Muscle of leg (tissue), 11 donors: ENCODE measurements around the gene DCLRE1C. TPM values are rescaled to one million over a fixed set of nuclear protein-coding genes. Genes with fewer than 3 reads are reported as not detected.

ENCODE experiments used
- DNase-seq: peaks from one replicate; pipeline ENCODE4 v3.0.0; 2013
- H3K27ac ChIP-seq: one replicate; pipeline ENCODE4 v1.5.1; 2013; ENCODE audit warnings: mild to moderate bottlenecking, low read length, control low read depth
- H3K27me3 ChIP-seq: one replicate; pipeline ENCODE4 v1.6.1; 2013; ENCODE audit warnings: low read length; ENCODE audit not compliant: control insufficient read depth, insufficient read depth
- H3K36me3 ChIP-seq: one replicate; pipeline ENCODE4 v1.6.1; 2013; ENCODE audit warnings: low read length; ENCODE audit not compliant: control insufficient read depth, insufficient read depth
- H3K4me1 ChIP-seq: one replicate; pipeline ENCODE4 v1.6.1; 2013; ENCODE audit warnings: low read length; ENCODE audit not compliant: control insufficient read depth, insufficient read depth
- H3K4me3 ChIP-seq: one replicate; pipeline ENCODE4 v1.5.1; 2013; ENCODE audit warnings: low read length, control low read depth
- H3K9me3 ChIP-seq: replicated peaks from 2 replicates; pipeline ENCODE4 v1.6.1; 2013; ENCODE audit warnings: low read depth, low read length; ENCODE audit not compliant: control insufficient read depth
- WGBS: methylation state at CpG from one replicate; pipeline ENCODE4 v1.1.5; 2013; ENCODE audit warnings: missing lambda C conversion rate; ENCODE audit not compliant: insufficient coverage; 5-methylcytosine and 5-hydroxymethylcytosine counted together
- polyA plus RNA-seq, 8 donors: library from polyadenylated mRNA; unstranded; fragments of 120-200 nt; gene quantifications; one replicate each; pipeline versions ENCODE4 v1.2.1 to v1.2.3, GENCODE V29; 2013; ENCODE audit warnings: inconsistent platforms in 1 of 8, low replicate concordance in 1 of 8; ENCODE audit not compliant: insufficient read length in 8 of 8, insufficient read depth in 1 of 8
- total RNA-seq: library from RNA; stranded (reverse); fragments of 120-200 nt; gene quantifications from one replicate; pipeline ENCODE4 v1.2.4, GENCODE V29; 2013

DCLRE1C gene
- total and polyA plus RNA-seq, 9 donors: 6.5 to 10.8 (median 7.5) TPM

DNA sequence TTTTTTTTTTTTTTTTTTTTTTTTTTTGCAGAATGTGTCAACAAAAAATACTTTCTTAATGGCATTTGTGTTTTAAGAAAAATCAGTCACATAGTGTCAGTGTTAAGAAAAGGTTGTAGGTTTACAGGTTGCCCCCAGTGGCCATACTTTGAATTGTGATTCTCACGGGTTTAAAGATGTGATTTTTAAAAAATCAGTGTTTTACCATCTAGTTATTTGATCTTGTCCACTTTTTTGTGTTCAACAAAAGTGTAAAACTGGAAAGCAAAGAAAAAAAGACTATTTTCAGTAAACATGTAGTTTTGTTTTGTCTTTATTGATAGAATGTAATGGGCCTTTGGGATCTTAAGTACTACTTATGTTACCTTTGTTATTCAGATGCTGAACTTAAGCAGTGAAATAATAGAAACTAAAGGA is 49.6 kb downstream of the DCLRE1C start:
- Histone ChIP-seq H3K36me3 (peaks cover 24% of the 10 kb centered on the region), H3K27me3 (no peaks in the 10 kb centered on the region), H3K4me3 (no peak overlapping the region), H3K27ac (no peak overlapping the region), H3K4me1 (no peaks in the 10 kb centered on the region), H3K9me3 (peaks cover 3% of the 10 kb centered on the region)
- WGBS: no CpG with 5 or more reads among the region's 1 CpG
- DNase-seq: peak; percentile 11

DNA sequence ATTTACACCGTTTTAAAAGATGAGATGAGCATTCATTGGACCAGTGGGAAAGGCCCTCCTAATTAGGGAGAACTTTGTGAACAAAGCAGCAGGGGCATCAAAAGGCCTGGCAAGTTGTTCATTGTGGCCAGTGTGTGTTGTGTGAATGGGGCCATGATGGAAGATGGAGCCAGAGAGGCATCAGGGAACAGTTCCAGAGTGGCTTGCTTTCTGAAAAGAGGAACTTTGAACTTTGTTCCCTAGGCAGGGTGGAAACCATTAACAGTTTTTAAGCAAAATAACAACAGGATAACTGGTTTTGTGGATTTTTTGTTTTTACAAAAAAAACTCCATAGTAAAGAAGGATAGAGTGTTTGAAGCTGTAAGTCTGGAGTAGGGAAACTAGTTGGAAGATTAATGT is 62.7 kb downstream of the DCLRE1C start:
- H3K27ac ChIP-seq: no peak overlapping the region
- DNase-seq: no peak
- no peaks in the 10 kb centered on the region for H3K4me1 ChIP-seq
- no peaks in the 10 kb centered on the region for H3K9me3 ChIP-seq
- H3K36me3 ChIP-seq: peaks cover 5% of the 10 kb centered on the region
- 88% methylated on average over 1 of the region's 1 CpG for WGBS
- no peak overlapping the region for H3K4me3 ChIP-seq
- no peaks in the 10 kb centered on the region for H3K27me3 ChIP-seq

DNA sequence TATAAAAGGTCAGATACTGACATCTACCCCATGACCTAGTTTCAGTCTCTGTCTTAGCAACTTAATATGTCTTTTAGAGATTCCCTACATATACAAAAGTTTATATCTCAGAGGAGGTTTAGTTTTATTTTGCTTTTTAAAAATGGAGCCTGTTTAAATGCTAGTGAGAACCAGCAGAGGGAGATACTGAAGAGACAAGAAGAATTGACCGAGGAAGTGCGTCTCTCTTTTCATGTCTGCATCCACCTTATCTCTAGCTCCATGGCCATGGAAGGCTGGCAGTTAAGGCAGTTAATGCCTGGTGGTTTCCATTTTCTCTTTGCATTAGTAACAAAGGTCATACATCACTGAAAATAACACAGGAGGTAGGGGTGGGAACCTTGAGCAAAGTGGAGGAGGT is 64.6 kb downstream of the DCLRE1C start:
- peaks cover 7% of the 10 kb centered on the region for H3K36me3 ChIP-seq
- no peaks in the 10 kb centered on the region for H3K4me1 ChIP-seq
- H3K27ac ChIP-seq: no peak overlapping the region
- H3K9me3 ChIP-seq: no peaks in the 10 kb centered on the region
- no peak for DNase-seq
- H3K4me3 ChIP-seq: no peak overlapping the region
- H3K27me3 ChIP-seq: no peaks in the 10 kb centered on the region
- no CpG with 5 or more reads among the region's 2 CpGs for WGBS

DNA sequence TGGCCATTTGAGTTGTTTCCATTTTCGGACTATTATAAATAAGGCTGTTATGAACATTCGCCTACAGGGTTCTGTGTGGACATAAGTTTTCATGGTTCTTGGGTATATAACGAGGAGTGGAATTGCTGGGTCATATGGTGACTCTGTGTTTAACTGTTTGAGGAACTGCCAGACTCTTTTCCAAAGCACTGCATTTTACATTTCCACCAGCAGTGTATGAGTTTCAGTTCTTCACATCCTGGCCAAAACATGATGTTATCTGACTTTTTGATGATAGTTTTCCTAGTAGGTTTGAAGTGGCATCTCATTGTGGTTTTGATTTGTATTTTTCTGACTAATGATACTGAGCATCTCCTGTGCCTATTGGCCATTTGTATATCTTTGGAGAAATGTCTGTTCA is 69.8 kb downstream of the DCLRE1C start:
- H3K4me1 ChIP-seq: peaks cover 7% of the 10 kb centered on the region
- H3K36me3 ChIP-seq: peaks cover 7% of the 10 kb centered on the region
- H3K27ac ChIP-seq: no peak overlapping the region
- H3K27me3 ChIP-seq: no peaks in the 10 kb centered on the region
- H3K9me3 ChIP-seq: no peaks in the 10 kb centered on the region
- DNase-seq: peak; percentile 5
- WGBS: no CpG with 5 or more reads among the region's 3 CpGs
- H3K4me3 ChIP-seq: no peak overlapping the region

DNA sequence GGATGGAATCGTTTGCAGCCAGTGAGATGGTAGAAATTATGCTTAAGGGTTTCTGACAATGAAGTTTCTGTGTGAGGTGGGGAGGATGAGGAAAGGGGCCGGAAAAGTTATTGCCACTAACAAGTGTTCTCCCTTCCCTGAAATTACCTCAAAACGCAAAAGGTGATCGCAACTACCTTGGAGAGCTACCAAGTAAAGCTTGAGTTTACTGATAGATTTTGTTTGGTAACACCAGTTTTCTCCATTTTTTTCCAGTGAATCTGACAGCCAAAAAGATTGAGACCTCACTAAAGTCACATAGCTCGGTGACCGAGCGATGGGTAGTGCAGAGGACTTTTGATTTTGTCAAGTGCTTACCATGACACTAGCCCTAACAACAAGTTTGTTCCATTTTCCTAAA is 73.7 kb downstream of the DCLRE1C start:
- Histone ChIP-seq H3K4me3 (peak overlapping the region; percentile 82), H3K36me3 (no peaks in the 10 kb centered on the region), H3K4me1 (peaks cover 15% of the 10 kb centered on the region), H3K27me3 (no peaks in the 10 kb centered on the region), H3K27ac (no peak overlapping the region), H3K9me3 (no peaks in the 10 kb centered on the region)
- peak; percentile 6 for DNase-seq
- whole genome bisulfite sequencing: 80% methylated on average over 1 of the region's 7 CpGs

DNA sequence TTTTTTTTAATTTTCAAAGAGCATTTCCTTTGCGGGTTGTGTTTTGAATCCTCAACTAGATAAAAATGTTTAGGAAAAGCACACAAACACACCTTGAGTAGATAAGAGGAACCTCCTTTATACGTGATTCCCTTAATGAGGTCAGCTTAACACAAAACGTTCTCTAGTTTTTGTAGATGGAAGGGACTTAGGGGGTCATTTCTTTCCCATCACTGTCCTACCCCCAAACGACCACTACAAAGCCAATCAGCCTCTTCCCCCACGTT is 74.0 kb downstream of the DCLRE1C start:
- Histone ChIP-seq H3K9me3 (no peaks in the 10 kb centered on the region), H3K27ac (no peak overlapping the region), H3K4me3 (peak overlapping the region; percentile 82), H3K27me3 (no peaks in the 10 kb centered on the region), H3K36me3 (no peaks in the 10 kb centered on the region), H3K4me1 (peaks cover 15% of the 10 kb centered on the region)
- no CpG with 5 or more reads among the region's 5 CpGs for WGBS
- no peak for DNase-seq

DNA sequence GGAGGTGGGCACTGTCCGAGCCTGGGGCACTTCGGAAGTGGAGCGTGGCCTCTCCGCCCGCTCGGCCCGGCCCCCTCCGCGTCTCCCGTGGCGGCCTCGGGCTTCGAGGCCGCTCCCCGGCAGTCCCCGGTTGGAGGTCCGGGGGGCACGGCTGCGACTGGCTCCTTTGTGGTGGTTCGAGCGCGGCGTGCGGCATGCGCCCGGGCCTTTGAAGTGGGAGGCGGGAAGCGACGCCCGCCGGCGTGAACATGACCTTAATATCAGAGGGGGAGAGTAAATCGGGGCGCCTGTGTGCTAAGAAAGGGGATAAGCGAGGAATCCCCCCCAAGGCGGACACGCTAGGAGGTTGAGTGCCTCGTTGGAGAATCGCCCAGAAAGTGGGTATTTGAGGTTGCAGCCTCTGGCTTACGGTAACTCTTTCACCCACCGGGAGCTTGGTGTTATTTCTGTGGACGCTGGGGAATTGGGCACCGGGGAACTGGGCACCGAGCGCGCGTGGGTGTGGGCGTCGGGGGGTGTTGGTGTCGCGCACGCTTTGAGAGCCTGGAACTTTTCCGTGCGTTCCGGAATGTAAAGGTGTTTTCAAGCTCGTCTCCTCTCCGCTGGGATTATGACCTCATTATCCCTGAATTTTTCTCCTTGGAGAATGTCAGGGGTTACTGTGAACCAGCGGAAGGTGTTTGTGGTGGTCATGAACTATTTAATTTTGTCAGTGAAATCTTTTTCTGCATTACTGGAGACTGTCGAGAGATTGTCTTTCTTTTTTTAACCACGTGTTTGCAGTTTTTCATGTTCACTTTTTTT is 74.6 kb downstream of the DCLRE1C start:
- under 1% methylated on average over 44 of the region's 60 CpGs for WGBS
- Histone ChIP-seq H3K27ac (peak overlapping the region; percentile 73), H3K36me3 (no peaks in the 10 kb centered on the region), H3K27me3 (no peaks in the 10 kb centered on the region), H3K4me3 (peak overlapping the region; percentile 82), H3K4me1 (peaks cover 15% of the 10 kb centered on the region), H3K9me3 (no peaks in the 10 kb centered on the region)
- peak; percentile 59 for DNase-seq

DNA sequence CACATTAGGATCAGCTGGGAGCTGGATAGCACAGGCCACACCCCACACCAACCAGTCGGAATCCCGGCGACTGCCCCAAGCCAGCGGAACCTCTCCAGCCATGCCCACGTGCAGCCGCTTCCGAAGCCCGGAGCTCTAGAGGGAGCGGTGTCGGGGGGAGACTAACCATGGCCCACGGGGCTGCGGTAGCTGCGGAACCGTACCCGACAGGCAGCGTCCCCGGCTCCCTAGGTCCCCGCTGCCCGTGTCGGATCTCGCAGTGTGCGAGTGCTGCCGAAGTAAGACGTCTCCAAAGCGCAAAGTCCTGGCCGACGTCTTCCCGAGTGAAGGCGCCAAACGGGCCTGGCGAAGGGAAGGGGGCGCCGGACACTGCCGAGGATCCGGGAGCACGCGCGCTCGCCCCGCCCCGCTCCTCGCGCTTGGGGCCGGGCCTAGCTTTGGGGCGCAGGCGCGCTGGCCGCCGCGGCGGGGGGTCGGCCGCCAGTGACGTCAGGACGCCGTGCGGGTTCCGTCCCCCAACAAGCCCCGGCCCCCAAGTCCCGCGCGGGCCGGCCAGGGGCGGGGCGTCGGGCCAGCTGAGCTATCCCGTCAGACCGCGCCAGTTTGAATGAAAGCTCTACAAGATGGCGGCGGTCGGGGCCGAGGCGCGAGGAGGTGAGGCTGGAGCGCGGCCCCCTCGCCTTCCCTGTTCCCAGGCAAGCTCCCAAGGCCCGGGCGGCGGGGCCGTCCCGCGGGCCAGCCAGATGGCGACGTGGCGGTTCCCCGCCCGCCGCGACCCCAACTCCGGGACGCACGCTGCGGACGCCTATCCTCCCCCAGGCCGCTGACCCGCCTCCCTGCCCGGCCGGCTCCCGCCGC is 75.4 kb downstream of the DCLRE1C start, which contains the start of gene SUV39H2:
Gene SUV39H2 (plus strand): TSS at position 601 of the 858 bp plus-strand sequence. CDS start 23 bp downstream, at position 624.
- Histone ChIP-seq H3K9me3 (no peaks in the 10 kb centered on the region), H3K4me3 (peak within 1 kb of the TSS; percentile 97), H3K27ac (peak within 1 kb of the TSS; percentile 98), H3K27me3 (no peaks in the 10 kb centered on the region), H3K36me3 (no peaks in the 10 kb centered on the region), H3K4me1 (peaks cover 15% of the 10 kb centered on the region)
- WGBS: under 1% methylated on average over 102 of the region's 102 CpGs
- peak; percentile 99 for DNase-seq

DNA sequence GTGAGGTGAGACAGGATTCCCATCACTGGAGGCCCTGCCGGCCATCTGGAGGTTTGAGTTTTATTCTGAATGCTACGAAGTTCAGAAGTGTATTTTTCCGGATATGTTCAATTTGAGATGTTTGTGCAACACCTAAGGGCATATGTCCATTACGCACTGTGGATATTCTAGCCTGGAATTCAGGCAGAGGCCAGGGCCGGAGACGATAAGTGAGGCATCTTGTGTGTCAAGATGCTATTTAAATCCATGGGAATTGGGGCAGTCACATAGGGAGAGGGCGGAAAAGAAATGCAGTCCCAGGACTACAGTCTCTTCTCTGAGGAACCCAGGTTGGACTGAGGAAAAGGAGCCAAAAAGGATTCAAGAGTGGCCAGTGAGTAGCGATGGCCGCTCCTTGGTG is 77.1 kb downstream of the DCLRE1C start:
- no peak overlapping the region for H3K4me3 ChIP-seq
- H3K27me3 ChIP-seq: no peaks in the 10 kb centered on the region
- WGBS: 80% methylated on average over 9 of the region's 9 CpGs
- H3K27ac ChIP-seq: peak overlapping the region; percentile 43
- DNase-seq: peak; percentile 22
- H3K36me3 ChIP-seq: no peaks in the 10 kb centered on the region
- no peaks in the 10 kb centered on the region for H3K9me3 ChIP-seq
- H3K4me1 ChIP-seq: peaks cover 15% of the 10 kb centered on the region

DNA sequence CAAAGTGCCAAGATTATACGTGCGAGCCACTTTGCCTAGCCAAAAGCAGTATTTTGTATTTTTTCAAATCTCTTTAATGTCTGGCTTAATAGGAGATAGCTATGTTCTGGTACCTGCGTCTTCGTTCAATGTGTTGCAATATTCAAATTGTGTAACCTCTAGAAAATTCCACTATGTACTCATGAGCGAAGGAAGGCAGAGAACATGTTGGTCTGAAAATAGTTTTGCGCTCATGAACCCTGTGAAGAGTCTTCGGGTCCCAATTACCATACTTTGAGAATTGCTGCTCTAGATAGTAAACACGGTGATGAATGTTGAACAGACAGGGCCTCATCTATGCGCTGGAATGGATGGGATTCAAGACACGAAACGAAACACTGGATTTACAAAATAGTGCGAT is 78.0 kb downstream of the DCLRE1C start:
- H3K4me1 ChIP-seq: peaks cover 15% of the 10 kb centered on the region
- no peaks in the 10 kb centered on the region for H3K27me3 ChIP-seq
- no peaks in the 10 kb centered on the region for H3K36me3 ChIP-seq
- DNase-seq: no peak
- H3K27ac ChIP-seq: no peak overlapping the region
- no peaks in the 10 kb centered on the region for H3K9me3 ChIP-seq
- no peak overlapping the region for H3K4me3 ChIP-seq
- 80% methylated on average over 1 of the region's 12 CpGs for WGBS
